ENCODE results near the gene A2M. TPM values are rescaled to one million over a fixed set of nuclear protein-coding genes. Genes with fewer than 3 reads are reported as not detected.

The A2M gene
- total and polyA plus RNA-seq, 2 of the 8 experiments (the other 6 are each of a cell fraction or from before 2014, with no cell fraction given) = 0.15 TPM; not detected in 1

DNA sequence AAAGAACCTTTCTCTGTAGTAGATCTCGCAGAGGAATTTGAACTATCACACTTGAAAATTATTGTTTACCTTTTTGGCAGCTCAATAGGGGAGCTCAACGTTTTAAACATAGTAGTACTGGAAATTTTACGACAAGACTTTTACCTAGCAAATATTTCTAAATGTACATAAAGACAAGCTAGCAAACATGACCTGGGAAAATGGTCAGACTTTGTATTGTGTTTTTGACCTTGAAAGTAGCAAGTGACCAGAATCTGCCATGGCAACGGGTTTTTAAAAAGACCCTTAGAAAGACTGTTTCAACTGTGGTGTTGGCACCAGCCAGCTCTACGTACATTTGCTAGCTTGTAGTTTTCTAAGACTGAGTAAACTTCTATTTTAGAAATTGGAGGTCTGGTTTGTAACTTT is 20.2 kb upstream of the A2M start (continued):
- no peak for TF ChIP-seq CHD2 (IDR thresholded peaks at IDR 0.05; ENCODE audit: low read length)
- TF ChIP-seq KDM5A (IDR thresholded peaks at IDR 0.05; ENCODE audit: low read length) = no peak
- no peak for TF ChIP-seq GABPA (IDR thresholded peaks at IDR 0.05; ENCODE audit: borderline replicate concordance, insufficient read depth, low read length)

Data from H1 (cell line).